Stimulated activated CD4-positive, alpha-beta T cell treated with anti-CD3 and anti-CD28 coated beads, TNF-alpha, amount 100 ng/mL, for 1 hour (primary cell): ENCODE results near the gene ATR.
"Not testable (repeated sequence)": the region's sequence is repeated elsewhere in the genome, so short reads cannot be mapped to it uniquely, and the experiment has no call there.

Source experiments
- DNase-seq, 3 donors: peaks; one replicate each; pipeline ENCODE4 v3.0.0-alpha.2; 2020; ENCODE audit warnings: low read depth in 3 of 3, low spot score in 1 of 3

The ATR gene

DNA sequence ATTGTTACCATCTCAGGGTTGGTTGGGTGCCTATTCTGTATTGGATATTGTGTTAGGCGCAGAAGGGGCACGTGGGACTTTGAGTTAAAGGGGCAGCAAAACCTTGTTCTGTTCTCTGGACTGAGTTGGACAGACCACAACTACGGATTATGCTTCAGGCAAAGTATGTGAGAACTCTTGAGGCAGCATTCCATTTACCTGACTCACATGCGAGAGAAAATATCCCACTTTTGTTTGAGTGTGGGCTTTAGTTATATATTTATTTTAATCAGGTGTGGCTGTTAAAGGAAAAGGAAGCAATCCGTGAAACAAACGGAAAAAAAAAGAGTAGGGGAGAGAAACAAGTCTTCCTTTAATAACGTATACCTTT, 17.0 kb upstream of the ATR start:
- no peak for DNase-seq

DNA sequence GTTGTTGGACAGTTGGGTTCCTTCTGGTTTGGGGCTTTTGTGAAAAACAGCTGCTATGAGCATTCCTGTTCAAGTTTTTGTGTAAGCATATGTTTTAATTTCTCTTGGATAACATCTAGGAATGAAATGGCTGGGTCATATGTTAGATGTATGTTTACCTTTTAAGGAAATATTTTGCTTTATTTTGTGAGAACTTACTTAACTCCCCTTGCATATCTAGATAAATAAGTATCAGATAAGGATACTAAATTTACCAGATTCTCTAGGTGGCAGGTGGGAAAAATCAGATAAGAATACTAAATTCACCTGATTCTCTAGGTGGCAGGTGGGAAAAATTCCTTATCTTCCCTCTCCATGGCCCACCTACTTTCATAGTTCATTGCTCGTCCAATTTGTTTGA, 16.6 kb upstream of the ATR start:
- no peak for DNase-seq

DNA sequence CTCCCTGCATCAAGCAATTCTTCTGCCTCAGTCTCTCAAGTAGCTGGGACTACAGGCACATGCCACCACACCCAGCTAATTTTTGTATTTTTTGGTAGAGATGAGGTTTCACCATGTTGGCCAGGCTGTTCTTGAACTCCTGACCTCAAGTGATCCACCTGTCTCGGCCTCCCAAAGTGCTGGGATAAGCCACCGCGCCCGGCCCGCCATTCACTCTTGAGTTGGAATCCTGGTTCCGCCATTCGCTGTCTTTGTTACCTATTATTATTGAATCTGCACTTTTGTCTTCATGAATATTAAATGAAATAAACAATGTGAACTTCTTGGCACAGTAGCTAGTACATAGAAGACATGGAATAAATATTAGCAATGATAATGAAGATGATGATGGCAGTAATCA, 13.7 kb upstream of the ATR start:
- not testable (repeated sequence) for DNase-seq

GRCh38 chr3:142588703-142589102, 10.2 kb upstream of the ATR start:
- DNase-seq = no peak

DNA sequence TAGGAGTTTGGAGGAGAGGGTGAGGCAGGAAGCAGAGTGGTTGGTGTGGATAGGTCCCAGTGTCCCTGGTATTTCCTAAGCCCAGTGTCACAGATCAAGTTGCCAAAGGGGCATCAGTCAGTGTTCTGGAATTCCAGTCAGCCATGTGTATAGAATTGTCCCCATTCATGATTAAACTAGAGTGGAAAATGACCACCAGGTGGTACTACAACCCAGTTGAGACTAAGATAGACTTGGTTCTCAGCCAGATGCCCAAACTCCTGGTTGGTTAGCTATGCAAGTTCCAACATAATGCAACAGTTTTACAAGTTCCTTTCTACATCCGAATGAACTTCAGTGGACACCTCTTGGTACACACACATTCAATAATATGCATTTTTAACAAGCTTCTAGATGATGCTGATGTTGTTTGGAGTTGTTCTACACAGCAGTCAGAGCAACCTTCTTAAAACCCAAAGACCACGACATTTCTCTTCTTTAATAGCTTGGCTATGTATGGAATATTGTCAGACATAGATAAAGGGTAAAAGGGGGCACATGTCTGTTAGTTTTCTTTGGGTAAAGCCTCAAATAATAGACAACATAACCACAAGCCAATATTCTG, 8.4 kb upstream of the ATR start:
- no peak for DNase-seq

GRCh38 chr3:142581070-142581469, 2.5 kb upstream of the ATR start:
- DNase-seq = not testable (repeated sequence)

DNA sequence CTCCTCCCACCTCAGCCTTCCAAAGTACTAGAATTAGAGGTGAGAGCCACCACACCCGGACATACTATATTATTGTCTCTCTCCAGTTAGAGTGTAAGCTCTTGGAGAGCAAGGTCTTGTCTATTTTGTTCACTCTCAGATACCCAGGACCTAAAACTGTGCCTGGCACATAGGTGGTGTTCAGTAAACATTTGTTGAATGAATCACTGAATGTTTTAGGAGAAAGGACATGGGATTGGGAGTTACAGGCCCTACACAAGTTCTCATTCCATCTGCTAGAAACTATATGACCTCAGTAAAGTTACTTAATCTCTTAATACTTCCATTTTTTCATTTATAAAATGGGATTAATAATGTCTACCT, 1.5 kb upstream of the ATR start:
- no peak for DNase-seq

DNA sequence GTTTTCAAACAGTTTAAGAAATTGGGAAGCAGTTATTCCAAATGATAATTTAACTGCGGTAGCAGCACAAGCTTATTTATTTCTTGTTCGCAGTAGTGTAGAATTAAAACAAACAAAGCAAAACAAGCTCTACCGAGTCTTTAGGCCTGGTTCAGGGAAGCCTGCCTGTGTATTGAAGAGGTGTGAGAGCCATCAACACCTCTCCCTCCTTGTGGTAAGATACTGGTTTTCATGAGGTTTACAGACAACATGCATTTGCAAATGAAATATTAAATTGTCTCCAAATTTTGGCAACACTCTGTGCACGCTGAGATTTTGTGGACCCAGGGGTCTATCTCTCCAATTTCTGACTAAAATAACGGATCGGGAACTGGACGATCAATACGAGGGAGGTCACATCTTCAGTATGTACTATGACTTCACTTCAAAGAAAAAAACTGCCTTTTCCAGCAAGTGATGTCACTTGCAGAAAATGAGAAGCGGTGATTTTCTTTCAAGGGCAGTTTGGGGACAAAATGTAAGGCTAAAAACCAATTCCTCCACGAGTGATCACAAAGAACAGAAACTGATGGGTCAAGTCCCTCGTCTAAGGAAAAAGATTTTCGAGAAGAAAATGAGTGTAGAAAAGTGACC, 721 bp downstream of the ATR start:
- no peak for DNase-seq

- no peak for DNase-seq
Observed at GRCh38 chr3:142576792-142577191, 1.7 kb downstream of the ATR start.

- no peak for DNase-seq
Observed at GRCh38 chr3:142574665-142575064, 3.9 kb downstream of the ATR start.

DNA sequence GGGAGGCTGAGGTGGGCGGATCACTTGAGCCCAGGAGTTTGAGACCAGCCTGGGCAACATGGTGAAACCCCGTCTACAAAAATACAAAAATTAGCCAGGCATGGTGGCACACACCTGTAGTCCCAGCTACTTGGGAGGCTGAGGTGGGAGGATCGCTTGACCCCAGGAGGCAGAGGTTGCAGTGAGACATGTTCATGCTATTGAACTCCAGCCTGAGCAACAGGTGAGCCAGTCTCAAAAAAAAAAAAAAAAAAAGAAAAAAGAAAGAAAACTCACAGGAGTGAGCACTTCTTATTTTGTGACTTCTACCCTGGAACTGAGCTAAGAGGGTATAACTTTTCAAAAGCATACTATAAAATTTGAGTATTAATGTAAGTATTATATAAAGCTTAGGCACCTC, 4.3 kb downstream of the ATR start:
- not testable (repeated sequence) for DNase-seq

DNA sequence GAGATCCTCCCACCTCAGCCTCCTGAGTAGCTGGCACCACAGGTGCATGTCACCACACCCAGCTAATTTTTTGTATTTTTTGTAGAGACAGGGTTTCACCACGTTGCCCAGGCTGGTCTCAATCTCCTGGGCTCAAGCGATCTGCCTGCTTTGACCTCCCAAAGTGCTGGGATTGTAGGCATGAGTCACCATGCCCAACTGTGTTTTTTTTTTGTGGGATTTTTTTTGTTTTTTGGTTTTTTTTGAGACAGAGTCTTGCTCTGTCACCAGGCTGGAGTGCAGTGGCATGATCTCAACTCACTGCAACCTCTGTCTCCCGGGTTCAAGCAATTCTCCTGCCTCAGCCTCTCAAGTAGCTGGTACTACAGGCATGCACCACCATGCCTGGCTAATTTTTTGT, 9.1 kb downstream of the ATR start:
- not testable (repeated sequence) for DNase-seq

DNA sequence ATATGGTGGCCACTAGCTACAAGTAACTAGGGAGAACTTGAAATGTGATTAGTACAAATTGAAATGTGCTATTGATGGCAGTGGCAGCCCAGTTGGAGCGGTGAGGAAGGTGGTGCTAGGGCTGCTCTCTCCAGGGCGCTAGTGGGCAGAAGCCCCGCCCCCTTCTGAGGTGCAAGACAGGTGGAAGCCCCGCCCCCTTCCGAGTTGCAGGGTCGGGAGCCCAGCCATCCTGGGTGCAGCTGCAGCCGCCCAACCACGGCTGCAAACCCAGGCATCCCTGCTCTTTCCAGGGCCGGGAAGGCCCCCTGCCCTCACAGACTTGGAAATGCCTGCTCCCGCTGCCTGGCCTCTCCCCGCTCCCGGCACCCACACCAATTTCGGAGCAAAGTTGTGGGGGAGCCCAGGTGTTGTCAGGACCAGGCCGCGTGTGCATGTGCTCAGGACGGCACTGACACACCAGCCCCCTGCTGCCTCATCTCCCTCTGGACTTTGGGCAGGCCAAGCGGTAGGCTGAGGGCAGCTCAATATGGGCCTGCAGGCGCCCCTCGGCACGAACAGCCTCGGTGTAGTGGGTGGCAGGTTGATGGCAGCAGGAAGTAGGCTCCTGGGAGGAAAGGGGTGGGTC, 10.0 kb downstream of the ATR start:
- DNase-seq = no peak

DNA sequence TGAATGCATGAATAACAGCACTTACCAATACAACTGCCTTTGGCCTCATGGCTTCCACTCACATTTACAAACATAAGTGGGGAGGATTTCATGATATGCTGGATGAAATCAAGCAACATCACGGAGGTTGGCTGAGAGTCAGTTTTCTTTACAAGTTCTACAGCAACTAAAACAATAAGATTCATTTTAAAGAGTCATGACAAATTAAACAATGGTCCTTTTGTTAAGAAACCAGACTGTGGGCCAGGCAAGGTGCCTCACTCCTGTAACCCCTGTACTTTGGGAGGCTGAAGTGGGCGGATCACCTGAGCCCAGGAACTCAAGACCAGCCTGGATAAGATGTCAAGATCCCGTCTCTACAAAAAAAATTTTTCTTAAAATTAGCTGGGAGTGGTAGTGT, 12.4 kb downstream of the ATR start:
- no peak for DNase-seq

GRCh38 chr3:142563496-142563997, 15.0 kb downstream of the ATR start:
- no peak for DNase-seq

DNA sequence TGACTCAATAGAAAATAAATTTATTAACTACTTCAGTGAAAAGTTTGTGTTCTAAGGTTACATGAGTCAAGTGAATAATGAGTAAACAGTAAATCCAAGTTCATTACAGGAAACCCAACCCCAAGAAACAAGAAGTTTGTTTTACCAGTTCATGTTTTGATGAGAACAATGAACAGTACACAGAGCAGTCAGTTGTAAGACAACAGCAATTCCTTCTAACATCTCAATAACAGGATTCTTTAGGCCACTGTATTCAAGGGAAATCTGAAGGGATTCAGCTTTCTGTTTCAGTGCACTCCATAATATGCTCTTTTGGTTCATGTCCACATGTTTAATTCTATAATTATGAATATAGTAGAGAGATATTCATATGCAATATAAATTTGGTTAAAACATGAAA, 18.4 kb downstream of the ATR start:
- DNase-seq = no peak

GRCh38 chr3:142553741-142554140, 24.8 kb downstream of the ATR start:
- no peak for DNase-seq

DNA sequence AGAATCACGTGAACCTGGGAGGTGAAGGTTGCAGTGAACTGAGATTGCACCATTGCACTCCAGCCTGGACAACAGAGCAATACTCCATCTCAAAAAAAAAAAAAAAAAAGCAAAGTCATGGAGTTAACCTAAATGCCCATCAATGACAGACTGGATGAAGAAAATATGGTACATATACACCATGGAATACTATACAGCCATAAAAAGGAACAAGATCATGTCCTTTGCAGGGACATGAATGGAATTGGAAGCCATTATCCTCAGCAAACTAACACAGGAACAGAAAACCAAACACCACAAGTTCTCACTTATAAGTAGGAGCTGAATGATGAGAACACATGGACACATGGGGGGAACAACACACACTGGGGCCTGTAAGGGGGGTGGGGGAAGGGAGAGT, 26.0 kb downstream of the ATR start:
- not testable (repeated sequence) for DNase-seq

DNA sequence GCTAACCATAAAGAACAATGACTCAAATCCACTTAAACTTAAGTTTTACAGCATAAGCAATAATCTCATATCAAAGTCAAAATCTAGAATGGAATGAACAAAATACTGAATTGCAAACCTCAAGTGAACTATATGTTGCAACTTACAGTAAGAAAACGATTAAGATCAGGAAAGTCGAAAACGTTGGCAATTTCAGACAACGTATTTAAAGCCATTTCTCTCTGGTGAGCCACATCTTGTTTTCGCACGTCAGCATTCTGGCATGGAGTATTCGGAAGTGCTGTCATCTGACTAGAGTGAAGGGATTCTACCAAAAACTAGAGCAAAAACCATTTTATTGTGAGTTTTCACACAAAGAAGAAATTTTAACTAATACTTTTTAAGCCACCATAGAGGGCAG, 28.5 kb downstream of the ATR start:
- no peak for DNase-seq

DNA sequence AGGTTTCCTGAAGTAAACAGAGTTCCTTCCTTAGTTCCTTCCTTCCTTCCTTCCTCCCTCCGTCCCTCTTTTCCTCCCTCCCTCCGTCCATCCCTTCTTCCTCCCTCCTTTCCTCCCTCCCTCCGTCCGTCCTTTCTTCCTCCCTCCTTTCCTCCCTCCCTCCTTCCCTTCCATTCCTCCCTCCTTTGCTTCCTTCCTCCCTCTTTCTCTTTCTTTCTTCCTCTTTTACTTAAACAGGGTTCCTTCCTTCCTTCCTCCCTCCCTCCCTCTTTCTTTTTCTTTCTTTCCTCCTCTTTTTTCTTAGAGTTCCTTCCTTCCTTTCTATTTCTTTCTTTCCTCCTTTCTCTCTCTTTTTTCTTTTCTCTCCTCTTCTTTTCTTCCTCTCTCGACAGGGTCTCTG, 35.2 kb downstream of the ATR start:
- no peak for DNase-seq

- no peak for DNase-seq
Observed at GRCh38 chr3:142542054-142542453, 36.5 kb downstream of the ATR start.

DNA sequence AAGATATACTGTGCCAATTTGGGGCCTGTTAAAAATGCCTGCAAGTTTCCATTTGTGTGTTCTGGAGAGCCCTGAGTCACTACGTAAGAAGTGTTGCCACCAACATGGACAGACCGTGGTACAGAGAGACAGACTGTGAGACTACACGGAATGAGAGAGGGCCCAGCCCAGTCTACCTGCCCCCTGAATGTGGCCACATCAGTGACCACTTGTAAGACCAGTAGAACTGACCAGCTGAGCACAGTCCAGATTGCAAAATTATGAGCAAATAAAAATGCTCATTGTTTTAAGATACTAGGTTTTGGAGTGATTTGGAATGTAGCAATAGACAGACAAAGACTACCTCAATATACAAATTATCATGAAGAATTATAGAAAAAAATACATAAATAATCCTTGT, 42.0 kb downstream of the ATR start:
- no peak for DNase-seq

DNA sequence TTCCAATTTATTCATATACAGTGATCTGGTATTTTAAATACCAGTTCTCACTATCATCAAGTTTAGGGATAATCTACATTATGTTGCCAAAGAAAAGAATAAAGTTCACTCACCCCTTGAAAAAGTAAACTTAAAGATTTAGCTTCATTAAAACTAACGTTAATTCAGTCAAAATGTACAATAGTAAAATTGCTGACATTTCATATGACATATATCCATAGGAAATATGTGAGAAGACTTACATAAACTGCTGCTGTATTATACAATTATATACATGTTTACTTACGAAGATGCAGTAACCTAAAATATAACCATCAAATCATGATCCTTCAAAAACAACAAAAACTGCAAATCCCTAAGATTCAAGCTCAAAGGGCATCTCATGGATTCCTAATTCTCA, 44.0 kb downstream of the ATR start:
- no peak for DNase-seq
